ENCODE results near the gene FOXO6.

FOXO6 gene

DNA sequence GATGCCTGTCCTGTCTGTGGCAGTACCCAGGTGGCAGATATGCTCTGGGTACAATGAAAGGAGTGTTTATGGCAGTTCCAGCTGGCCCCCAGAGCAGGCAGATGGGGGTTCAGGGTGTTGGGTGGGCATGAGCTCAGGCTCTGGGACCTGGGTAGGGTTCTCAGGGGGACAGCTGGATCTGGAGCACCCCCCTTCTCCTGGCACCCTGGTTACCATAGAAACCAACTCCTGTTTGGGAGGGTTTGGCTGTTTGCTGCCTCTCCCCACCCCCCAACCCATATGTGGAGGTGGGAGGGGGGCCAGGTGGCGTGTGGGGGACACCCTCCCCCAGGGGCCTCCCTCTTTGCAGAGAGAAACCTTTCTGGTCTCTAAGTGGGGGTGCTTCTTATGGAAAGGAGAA is 7.1 kb downstream of the FOXO6 start:
- no peak for DNase-seq

DNA sequence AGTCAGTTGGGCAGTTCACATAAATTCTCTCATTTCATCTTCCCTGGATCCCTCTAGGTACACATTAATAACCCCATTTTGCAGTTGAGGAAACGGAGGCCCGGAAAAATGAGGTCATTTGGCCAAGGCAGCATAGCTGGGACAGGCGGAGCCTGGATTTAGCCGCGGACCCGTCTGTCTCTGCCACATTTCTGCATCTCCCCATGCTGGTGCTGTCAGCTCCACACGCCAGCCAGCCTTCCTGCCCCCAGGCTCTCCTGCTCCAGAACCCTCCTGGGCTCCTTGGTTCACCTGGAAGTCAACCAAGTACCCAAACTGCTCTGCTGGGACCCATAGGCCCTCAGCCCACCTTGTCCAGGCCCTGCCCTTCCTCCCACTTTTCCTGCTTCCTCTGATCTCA is 7.6 kb downstream of the FOXO6 start:
- DNase-seq: no peak

DNA sequence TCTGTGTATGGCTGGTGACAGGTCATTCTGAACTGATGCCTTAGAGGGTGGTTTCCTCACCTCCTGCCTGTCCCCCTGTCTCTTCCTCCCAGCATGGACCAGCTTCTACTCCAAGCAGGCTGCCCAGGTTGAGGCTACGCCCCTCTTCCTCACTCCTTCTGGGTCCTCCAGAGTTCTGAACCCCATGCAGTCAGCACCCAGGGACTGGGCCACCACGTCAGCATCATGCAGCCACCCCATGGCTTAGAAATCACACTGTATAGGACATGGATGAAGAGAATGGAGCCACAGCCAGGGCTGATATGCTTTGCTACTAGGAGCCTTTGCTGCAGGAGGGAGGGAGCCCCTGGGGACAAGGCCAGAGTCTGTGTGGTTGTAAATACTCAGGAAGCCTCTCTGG is 8.3 kb downstream of the FOXO6 start:
- DNase-seq: no peak

DNA sequence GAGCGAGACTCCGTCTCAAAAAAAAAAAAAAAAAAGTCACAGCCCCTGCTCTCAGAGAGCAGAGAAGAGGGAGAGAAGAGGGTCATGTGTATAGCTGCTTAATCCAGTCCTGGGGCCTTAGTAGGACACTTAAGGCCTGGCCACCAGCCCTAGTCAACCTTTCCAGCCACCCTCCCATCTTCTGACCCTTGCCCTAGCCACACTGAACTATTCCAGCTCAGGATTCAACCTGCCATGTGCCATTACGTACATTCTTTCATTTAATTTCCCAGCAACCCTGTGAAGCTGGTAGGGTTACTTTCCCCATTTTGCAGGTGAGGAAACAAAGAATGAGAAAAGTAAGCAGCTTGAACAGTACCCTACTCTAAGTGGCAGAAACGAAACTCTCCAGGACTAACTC is 9.0 kb downstream of the FOXO6 start:
- DNase-seq: peak; percentile 0

DNA sequence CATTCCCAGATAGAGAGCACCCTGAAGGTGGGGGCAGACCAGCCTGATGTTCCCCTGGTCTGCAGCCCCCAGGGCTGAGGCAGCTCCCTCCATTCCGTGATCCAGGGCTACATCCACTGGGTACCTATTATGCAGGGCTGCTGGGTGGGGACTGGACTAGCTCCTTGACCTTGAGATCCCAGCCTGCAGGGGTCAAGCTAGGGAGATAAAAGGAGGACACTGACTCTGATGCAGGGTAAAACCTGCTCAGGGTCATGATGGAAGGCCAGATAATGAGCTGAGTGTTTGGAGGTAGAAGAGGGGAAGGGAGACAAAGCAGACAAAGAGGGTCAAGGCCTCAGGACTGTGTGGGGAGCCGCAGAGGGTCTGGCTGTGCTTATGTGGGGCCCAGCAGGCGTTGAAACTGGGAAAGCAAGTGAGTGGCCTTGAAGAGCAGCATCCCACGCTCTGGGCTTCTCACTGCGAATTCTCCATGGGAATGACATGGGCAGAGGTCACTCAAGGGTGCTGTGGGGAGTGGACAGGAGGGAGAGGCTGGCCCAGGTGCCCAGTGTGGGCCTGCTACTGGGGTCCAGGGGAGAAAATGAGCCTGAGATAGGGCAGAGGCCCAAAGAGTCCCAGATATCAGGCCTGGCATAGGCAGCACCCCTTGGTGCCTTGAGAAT is 9.7 kb downstream of the FOXO6 start:
- peak; percentile 16 for DNase-seq

DNA sequence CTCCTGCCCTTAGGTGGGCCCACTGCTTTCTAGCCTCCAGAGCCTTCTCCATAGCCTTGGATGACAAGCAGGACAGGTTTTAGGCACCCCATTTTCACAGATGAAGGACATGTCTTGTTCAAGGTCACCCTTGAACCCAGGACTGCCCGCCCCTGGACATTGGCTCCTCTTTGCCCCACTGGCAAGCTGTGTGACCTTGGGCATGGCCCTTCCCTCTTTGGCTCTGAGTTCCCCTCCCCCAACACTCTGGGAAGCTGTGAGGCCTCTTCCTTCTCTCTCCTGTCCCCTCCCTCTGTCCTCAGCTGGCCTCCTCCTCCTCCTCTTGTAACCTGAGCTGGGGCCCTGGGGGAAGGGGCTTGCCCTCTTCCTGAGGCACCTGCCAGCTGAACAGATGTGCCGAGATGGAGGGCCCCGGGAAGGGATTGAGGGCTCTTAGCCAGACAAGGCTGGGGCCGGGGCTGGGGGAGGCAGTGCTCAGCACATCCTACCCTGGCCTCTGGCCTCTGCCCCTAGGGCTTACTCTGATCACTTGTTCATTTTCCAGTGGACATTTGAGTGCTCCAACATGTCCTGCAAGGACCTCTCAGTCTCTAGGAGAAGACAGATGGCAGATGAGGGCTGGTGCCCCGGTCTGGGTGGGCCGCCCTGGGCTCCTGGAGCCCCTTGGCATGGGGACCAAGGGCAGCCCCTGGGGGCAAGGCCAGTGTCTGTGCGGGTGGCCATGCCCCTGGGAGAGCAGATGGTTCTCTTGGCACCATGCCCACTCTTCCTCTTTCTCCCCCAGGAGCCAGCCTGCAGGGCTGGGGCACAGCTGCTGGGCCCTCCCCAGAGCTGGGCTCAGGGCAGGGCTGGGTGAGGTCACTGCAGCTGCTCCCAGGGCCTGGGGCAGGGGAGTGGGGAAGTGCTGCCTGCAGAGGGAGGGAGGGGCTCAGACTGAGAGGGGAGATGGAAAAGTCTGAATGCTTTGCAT is 10.7 kb downstream of the FOXO6 start:
- DNase-seq: peak; percentile 88

DNA sequence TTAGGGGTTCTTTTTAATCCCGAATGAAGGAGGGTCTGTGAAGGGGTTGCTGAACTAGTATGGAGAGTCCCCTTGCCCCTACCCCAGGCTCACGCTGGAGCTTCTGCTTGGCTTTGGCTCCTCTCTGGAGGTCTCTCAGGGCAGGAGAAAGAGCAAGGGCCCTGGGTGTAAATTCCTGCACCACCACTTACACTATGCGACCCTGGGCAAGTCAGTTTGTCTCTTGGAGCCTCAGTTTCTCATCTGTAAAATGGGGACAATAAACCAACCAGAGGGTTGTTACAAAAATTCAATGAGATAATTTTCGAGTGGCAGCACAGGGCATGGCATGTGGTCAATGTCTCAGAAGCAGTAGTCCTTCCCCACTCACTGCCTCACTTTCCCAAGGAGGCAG is 11.4 kb downstream of the FOXO6 start:
- no peak for DNase-seq

DNA sequence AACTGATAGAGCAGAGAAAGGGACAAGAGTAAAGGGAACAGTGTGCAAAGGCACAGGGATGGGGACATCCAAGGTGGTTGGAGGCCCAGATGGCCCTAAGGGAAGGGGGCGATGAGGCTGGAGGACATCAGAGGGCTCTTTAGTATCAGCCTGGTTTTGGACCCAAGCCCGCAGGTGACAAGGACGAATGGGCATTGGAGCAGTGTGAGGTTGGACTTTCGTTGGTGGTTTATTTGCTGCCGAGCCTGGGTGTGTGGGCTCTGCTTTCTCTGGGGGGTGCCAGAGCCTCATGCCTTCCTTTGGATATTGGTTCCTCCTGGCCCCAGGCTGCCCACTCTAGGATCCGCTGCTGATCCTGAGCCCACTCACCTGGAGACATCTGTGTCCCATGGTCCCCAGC is 12.1 kb downstream of the FOXO6 start:
- no peak for DNase-seq

DNA sequence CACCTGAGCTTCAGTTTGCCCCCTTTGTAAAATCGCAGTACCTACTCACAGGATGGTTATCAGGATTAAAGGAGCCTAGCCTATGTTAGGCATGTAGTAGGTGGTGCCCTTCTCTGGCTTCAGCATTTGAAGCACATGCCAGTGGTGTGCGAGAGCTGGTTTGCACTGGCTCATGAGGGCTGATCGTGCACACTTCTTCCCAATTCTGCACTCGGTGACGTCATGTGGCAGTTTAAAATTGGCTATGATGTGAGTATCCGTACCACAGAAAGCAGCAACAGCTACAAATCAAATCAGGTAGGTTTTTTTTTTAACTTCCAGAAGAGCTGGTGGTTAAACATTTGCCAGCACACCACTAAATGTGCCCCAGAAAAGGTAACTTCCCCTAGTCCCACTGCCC is 13.5 kb downstream of the FOXO6 start:
- DNase-seq: no peak

DNA sequence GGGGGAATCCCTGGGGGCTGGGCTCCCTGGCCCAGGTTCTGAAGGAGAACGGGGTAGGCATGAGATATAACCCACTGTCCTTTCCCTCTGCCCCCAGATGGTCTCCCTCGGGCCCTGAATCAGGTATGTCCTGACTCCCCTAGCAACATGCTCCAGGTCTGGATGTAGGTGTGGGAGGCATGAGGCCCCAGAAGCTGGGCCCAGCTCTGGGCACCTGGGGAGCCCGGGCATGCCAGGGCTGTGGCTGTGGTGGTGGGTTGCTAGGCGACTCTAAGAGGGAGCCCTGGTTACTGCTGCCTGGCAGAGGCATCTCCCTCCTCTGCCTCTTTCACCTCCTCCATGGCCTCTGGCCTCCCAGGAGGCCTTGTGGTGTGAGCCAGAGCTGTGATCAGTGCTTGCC is 16.2 kb downstream of the FOXO6 start:
- DNase-seq: no peak

DNA sequence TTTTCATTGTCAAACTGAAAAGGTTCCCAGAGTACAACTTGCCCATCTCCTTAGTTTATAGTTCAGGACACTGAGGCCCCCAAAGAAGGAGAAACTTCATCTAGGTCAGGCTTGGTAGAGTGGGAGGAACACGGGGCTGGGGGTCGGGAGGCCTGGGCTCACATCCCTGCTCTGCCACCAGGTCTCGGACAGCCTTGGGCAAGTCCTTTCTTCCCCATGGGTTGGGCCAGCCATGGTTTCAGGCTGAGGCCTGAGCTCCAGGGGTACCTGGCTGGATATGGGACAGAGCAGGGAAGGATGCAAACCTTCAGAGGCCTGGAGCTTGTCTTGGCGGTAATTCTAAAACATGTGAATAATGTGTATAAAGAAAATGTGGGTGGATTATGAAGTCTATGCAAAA is 17.0 kb downstream of the FOXO6 start:
- no peak for DNase-seq

DNA sequence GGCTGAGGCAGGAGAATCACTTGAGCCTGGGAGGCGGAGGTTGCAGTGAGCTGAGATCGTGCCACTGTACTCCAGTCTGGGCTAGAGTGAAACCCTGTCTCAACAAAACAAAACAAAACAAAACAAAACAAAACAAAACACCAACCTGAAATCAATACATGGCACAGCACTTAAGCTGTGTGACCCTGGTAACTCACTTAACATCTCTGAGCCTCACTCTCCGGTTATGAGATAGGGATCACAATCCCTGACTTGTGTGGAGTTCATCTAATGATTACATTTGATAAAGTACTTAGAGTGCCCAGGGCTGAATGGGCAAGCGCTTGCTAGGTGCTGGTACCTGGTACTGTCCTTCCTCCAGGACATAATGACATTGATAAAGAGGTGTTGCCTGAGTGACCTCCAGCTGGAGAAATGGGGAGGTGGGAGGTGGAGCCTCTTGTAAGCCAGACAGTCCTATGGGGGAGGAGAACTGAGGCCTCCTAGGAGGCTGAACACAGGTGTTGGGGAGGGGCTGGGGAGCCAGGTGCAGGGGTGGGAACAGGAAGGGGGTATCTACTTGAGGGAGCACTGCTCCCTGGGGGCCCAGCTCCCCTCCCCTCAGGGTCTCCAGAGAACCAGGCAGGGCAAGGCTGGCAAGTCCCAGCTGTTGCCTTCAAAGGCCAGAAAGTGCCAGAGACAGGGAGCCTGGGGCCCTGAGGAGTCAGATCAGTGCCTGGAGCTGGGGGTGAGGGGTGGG is 17.9 kb downstream of the FOXO6 start:
- no peak for DNase-seq

DNA sequence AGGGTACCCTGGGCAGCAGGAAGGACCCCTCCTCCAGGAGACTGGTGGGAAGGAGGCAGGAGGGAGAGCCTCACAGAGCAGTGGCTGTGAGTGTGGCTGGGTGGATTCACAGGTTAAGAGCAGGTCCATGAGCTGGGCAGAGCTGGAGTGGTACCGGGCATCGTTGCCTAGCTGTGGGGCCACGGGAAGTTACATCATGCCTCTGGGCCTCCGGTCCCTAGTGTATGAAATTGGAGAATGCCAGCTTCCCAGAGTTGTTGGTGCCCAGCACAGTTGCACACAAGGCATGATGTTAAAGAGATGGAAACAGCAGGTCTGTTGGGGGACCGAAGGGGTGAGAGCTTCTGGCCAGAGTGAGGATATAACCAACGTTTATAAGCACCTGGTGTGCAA is 18.5 kb downstream of the FOXO6 start:
- DNase-seq: no peak

DNA sequence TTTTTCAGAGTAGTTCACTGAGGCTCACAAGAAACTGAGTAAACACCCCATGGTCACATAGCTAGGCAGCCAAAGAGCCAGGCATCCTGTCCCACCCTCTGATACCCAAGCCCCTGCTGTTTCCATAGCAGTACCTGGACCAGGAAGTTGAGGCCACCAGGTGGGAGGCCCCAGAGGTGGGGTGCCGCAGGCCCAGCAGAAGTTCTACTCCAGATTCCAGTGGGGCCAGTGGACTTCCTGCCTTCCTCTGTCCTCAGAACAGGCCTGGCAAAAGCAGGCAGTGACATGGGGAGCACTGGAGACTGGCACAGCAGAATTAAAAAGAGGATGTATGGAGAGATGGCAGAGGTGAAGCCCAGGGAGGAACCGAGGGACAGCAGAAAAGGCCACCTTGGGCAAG is 19.0 kb downstream of the FOXO6 start:
- DNase-seq: no peak

DNA sequence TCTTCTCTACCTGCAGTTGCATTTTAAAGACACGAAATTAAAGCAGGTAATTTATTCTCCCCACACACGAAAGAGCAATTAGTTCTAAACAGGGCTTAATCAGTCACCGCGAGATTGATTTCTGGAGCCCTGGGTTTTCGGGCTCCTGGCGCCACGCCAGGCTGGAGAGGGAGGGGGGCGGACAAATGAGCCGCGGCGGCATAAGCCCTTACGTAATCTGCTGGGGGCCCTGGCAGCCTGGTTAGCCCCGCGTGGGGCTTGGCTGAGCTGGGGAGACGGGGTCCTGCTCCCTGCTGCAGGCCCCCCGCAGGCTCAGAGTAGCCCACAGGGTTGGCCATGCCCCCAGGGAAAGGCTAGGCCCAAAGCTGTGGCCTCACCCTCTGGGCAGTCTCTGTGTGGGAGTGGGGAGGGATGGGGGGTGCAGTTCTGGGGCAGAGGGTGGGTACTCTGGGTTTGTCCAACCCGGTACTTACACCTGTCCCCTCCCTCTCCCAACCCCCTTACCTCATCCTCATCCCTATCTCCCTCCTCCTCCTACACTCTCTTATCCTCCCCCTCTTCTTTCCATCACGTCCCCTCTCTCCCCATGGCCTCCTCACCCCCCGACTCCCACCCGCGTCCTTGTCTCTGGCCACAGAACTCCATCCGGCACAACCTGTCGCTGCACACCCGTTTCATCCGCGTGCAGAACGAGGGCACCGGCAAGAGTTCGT is 19.9 kb downstream of the FOXO6 start:
- no peak for DNase-seq

DNA sequence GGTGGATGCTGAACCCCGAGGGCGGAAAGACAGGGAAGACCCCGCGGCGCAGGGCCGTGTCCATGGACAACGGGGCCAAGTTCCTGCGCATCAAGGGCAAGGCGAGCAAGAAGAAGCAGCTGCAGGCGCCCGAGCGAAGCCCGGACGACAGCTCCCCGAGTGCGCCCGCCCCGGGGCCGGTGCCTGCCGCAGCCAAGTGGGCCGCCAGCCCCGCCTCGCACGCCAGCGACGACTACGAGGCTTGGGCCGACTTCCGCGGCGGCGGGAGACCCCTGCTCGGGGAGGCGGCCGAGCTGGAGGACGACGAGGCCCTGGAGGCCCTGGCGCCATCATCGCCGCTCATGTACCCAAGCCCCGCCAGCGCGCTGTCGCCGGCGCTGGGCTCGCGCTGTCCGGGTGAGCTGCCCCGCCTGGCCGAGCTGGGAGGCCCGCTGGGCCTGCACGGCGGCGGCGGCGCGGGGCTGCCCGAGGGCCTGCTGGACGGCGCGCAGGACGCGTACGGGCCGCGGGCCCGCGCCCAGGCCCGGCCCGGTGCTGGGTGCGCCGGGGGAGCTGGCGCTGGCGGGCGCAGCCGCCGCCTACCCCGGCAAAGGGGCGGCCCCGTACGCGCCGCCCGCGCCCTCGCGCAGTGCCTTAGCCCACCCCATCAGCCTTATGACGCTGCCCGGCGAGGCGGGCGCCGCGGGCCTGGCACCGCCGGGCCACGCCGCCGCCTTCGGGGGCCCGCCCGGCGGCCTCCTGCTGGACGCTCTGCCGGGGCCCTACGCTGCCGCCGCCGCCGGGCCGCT is 20.7 kb downstream of the FOXO6 start:
- peak; percentile 72 for DNase-seq

DNA sequence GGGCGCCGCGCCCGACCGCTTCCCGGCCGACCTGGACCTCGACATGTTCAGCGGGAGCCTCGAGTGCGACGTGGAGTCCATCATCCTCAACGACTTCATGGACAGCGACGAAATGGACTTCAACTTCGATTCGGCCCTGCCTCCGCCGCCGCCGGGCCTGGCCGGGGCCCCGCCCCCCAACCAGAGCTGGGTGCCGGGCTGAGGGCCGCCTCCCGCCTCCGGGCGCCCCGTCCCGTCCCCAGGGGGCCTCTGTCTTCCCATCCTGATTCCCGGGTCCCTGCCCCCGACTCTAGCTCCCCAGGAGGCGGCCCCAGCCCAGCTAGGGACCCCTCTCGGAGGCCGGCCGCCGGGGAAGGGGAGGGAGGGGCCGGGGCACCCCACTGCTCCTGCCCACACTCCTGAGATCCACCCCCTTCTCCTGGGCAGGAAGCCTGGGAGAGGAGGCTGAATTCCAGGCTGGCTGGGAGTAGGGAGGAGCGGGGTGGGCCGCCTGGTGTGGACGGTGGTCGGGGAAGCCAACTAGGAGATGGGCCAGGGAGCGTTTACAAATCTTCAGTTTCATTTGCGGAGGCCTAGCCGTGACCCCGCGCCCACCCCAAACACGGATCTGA is 21.4 kb downstream of the FOXO6 start:
- peak; percentile 86 for DNase-seq

DNA sequence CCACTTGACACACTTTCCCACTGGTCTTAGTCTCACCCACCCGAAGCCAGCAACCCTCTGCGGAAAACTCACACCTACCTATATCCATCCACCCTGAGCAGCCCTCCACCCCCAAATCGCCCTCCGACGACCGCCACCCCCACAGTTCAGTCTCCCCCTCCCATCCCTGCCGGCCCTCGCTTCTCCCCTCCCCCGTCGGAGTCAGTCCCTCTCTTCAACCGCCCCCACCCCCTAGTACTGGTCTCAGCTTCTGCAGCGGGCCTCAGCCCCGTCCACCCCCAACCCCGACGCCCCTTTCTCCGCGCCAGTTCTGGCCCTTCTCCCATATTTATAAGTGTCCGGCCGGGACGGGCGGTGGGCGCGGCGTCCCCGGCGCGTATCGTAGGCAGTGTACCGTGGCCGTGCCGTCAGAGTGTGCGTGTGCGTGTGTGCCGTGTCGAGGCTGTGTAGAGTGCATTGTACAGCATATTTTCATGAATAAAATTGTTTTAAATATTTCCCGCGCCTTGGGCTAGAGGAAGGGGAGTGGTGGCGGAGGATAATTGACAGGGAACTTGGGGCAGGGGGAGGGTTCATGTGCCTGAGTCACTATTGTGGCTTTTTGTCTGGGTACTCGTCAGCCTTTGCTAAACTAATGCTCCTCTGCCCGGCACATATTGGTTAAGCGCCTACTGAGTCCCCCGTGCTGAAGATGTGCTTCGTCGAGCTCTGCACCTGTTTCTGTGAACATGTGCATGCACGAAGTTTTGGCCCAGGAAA is 22.0 kb downstream of the FOXO6 start:
- DNase-seq: peak; percentile 70

DNA sequence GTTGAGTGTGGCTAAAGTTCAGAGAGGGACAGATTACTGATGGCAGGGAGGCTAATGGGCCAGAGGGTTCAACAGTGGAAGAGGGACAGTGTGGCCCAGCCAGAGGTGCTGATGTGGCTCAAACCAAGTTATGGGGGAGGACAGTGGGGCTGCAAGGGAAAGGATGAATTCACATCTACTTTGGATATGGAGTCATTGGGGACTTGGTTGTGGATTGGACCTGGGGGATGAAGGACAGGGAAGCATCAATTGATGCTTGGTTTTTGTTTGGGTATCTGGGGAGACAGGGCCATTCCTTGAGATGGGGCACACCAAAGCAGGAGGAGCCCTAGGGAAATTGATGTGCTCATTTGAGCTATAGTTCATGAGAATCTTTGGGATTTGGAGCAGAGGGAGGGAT is 23.3 kb downstream of the FOXO6 start:
- no peak for DNase-seq

DNA sequence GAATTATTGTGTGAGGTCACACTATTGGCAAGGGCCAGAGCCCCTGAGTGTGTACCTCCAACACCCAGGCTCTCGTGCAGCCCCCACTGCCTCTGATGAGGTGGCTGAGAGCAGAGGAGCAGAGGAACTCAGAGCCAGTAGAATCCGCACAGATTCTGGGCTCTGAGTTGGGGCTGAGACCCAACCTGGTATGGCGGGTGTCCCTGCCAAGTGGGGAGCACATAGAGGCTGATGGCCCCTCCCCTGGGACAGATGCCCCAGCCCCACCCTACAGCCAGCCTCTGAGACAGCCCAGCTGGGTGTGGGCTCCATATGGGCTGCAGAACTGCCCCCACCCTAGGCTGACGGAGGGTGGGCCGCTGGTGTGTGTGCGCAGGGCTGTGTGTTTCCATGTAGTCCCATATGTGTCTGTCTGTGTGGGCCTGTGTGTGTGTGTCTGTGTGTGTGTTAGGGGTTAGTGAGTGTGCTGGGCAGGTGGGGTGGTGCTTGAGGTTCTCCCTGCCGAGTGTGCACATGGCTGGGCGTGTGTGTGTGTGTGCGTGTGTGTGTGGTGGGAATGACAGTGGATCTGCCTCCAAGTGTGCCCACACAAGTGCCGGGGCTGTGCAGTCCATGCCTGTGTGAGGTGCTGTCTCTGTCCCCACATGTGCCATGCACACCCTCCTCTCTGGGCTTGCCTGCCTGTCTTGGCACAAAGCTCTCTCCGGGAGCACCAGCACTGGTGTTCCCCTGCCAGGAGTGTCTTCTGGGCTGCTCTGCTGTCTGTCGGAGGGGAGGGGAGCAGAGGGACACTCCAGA is 24.4 kb downstream of the FOXO6 start:
- peak; percentile 59 for DNase-seq

Measured in left hindlimb (tissue), 1 donor.